ENCODE data around the gene PTPRM.

The PTPRM gene

GRCh38 chr18:8260319-8260718, 693.2 kb downstream of the PTPRM start:
- TF ChIP-seq CSRNP3 (CRISPR knock-in tag; IDR thresholded peaks at IDR 0.05): no peak
- no peak for TF ChIP-seq TOX (CRISPR knock-in tag; IDR thresholded peaks at IDR 0.05; ENCODE audit: borderline replicate concordance)
- no peak for TF ChIP-seq ZNF565 (CRISPR knock-in tag; conservative IDR thresholded peaks at IDR 0.05; ENCODE audit: low read depth)
- no peak for TF ChIP-seq GLIS3 (CRISPR knock-in tag; IDR thresholded peaks at IDR 0.05)
- no peak for TF ChIP-seq BACH2 (CRISPR knock-in tag; IDR thresholded peaks at IDR 0.05; ENCODE audit: borderline replicate concordance)
- TF ChIP-seq ZNF70 (CRISPR knock-in tag; IDR thresholded peaks at IDR 0.05): no peak
- TF ChIP-seq ZC3H10 (CRISPR knock-in tag; IDR thresholded peaks at IDR 0.05): no peak
- TF ChIP-seq TCF4 (CRISPR knock-in tag; IDR thresholded peaks at IDR 0.05; ENCODE audit: borderline replicate concordance): no peak
- TF ChIP-seq RARB (CRISPR knock-in tag; IDR thresholded peaks at IDR 0.05): no peak
- TF ChIP-seq ZFP3 (CRISPR knock-in tag; IDR thresholded peaks at IDR 0.05): no peak
- TF ChIP-seq PATZ1 (CRISPR knock-in tag; IDR thresholded peaks at IDR 0.05; ENCODE audit: borderline replicate concordance): no peak
- TF ChIP-seq ARNTL (CRISPR knock-in tag; IDR thresholded peaks at IDR 0.05; ENCODE audit: borderline replicate concordance, low read depth): no peak
- no peak for TF ChIP-seq PPARA (CRISPR knock-in tag; IDR thresholded peaks at IDR 0.05; ENCODE audit: borderline replicate concordance)
- no peak for TF ChIP-seq POU6F1 (CRISPR knock-in tag; IDR thresholded peaks at IDR 0.05; ENCODE audit: borderline replicate concordance, low read depth)
- TF ChIP-seq CREB5 (CRISPR knock-in tag; IDR thresholded peaks at IDR 0.05; ENCODE audit: low read depth): no peak
- no peak for TF ChIP-seq ISL1 (CRISPR knock-in tag; IDR thresholded peaks at IDR 0.05)
- TF ChIP-seq ZNF8 (CRISPR knock-in tag; IDR thresholded peaks at IDR 0.05): no peak
- TF ChIP-seq SNAI2 (CRISPR knock-in tag; IDR thresholded peaks at IDR 0.05): no peak
- no peak for ATAC-seq

- no peak for ATAC-seq
Measured at GRCh38 chr18:8260827-8261226, 693.7 kb downstream of the PTPRM start.

More at GRCh38 chr18:8260827-8261226, 693.7 kb downstream of the PTPRM start:
- TF ChIP-seq TOX (CRISPR knock-in tag; IDR thresholded peaks at IDR 0.05; ENCODE audit: borderline replicate concordance) (no peak), TSHZ2 (CRISPR knock-in tag; IDR thresholded peaks at IDR 0.05) (no peak), ZC3H10 (CRISPR knock-in tag; IDR thresholded peaks at IDR 0.05) (no peak), CREB5 (CRISPR knock-in tag; IDR thresholded peaks at IDR 0.05; ENCODE audit: low read depth) (no peak), RARB (CRISPR knock-in tag; IDR thresholded peaks at IDR 0.05) (no peak), BACH2 (CRISPR knock-in tag; IDR thresholded peaks at IDR 0.05; ENCODE audit: borderline replicate concordance) (no peak), POU6F1 (CRISPR knock-in tag; IDR thresholded peaks at IDR 0.05; ENCODE audit: borderline replicate concordance, low read depth) (no peak)

Measured in SK-N-SH treated with all-trans-retinoic acid at 6 μM for 48 hours (cell line).